Midbrain (tissue), 1 donor: ENCODE results near the gene SPCS3.
A peak's percentile ranks its signal among the peaks of the same experiment; 100 is the strongest.
"Not testable (repeated sequence)": the region's sequence is repeated elsewhere in the genome, so short reads cannot be mapped to it uniquely, and the experiment has no call there.

Source experiments
- DNase-seq: peaks from one replicate; lab custom pipeline; 2025; lab: John Stamatoyannopoulos, UW

Gene SPCS3

GRCh38 chr4:176306837-176307665 lies 12.7 kb upstream of the SPCS3 start:
- no peak for DNase-seq

- DNase-seq: no peak
Measured at GRCh38 chr4:176307666-176307930, 12.2 kb upstream of the SPCS3 start.

GRCh38 chr4:176308441-176308840 lies 11.3 kb upstream of the SPCS3 start:
- DNase-seq: no peak

GRCh38 chr4:176309046-176309445 lies 10.7 kb upstream of the SPCS3 start:
- DNase-seq: no peak

- no peak for DNase-seq
Measured at GRCh38 chr4:176309772-176310171, 10.0 kb upstream of the SPCS3 start.

GRCh38 chr4:176313596-176314336 lies 6.0 kb upstream of the SPCS3 start:
- no peak for DNase-seq

- no peak for DNase-seq
Measured at GRCh38 chr4:176319151-176319703, 539 bp upstream of the SPCS3 start.

GRCh38 chr4:176320340-176320975 lies 692 bp downstream of the SPCS3 start:
- DNase-seq: peak; percentile 79

GRCh38 chr4:176320976-176321361 lies 1.2 kb downstream of the SPCS3 start:
- DNase-seq: no peak

GRCh38 chr4:176321589-176321988 lies 1.8 kb downstream of the SPCS3 start:
- no peak for DNase-seq

GRCh38 chr4:176323511-176324160 lies 3.9 kb downstream of the SPCS3 start:
- DNase-seq: no peak

- not testable (repeated sequence) for DNase-seq
Measured at GRCh38 chr4:176324876-176325275, 5.1 kb downstream of the SPCS3 start.

- DNase-seq: no peak
Measured at GRCh38 chr4:176333076-176333475, 13.3 kb downstream of the SPCS3 start.

GRCh38 chr4:176334066-176334465 lies 14.3 kb downstream of the SPCS3 start:
- DNase-seq: no peak

GRCh38 chr4:176335421-176335820 lies 15.7 kb downstream of the SPCS3 start:
- DNase-seq: no peak

GRCh38 chr4:176339936-176340761 lies 20.4 kb downstream of the SPCS3 start:
- DNase-seq: no peak

GRCh38 chr4:176340871-176341685 lies 21.3 kb downstream of the SPCS3 start:
- DNase-seq: peak; percentile 14

- DNase-seq: no peak
Measured at GRCh38 chr4:176342384-176342783, 22.6 kb downstream of the SPCS3 start.

GRCh38 chr4:176343286-176343685 lies 23.5 kb downstream of the SPCS3 start:
- DNase-seq: no peak

GRCh38 chr4:176345346-176345745 lies 25.6 kb downstream of the SPCS3 start:
- not testable (repeated sequence) for DNase-seq
